Kidney (tissue), 14 donors: ENCODE data around the gene JTB. TPM values are rescaled to one million over a fixed set of nuclear protein-coding genes. Genes with fewer than 3 reads are reported as not detected.

ENCODE experiments used
- DNase-seq, 5 donors: peaks; one replicate each; pipeline ENCODE4 v3.0.0-alpha.2; 2013 to 2020
- FAIRE-seq: peaks from 2 replicates; lab custom pipeline; 2012; peaks lifted over from hg19 to GRCh38; lab: Jason Lieb, UNC
- H3K27ac ChIP-seq, 2 donors: one replicate each; pipeline ENCODE4 v1.7.0; 2013; ENCODE audit warnings: low read depth in 2 of 2, low read length in 2 of 2, inconsistent platforms in 1 of 2
- H3K27me3 ChIP-seq: one replicate; pipeline ENCODE4 v1.7.1; 2013; ENCODE audit warnings: low read length, inconsistent platforms; ENCODE audit not compliant: control insufficient read depth, insufficient read depth
- H3K36me3 ChIP-seq, 3 donors: one replicate each; pipeline versions ENCODE4 v1.7.0 to v1.7.1; 2013; ENCODE audit warnings: low read length in 3 of 3, control low read depth in 1 of 3, inconsistent platforms in 1 of 3; ENCODE audit not compliant: insufficient read depth in 3 of 3, control insufficient read depth in 2 of 3
- H3K4me1 ChIP-seq, 3 donors: one replicate each; pipeline versions ENCODE4 v1.7.0 to v1.7.1; 2013; ENCODE audit warnings: low read length in 3 of 3, inconsistent platforms in 1 of 3, low read depth in 1 of 3; ENCODE audit not compliant: control insufficient read depth in 2 of 3, insufficient read depth in 2 of 3
- H3K4me3 ChIP-seq, 3 donors: one replicate each; pipeline versions ENCODE4 v1.7.0 to v1.8.1; 2013; ENCODE audit warnings: low read length in 3 of 3, control low read depth in 1 of 3, inconsistent platforms in 1 of 3
- H3K9ac ChIP-seq, 3 donors: one replicate each; pipeline versions ENCODE4 v1.7.0 to v1.7.1; 2013; ENCODE audit warnings: low read length in 3 of 3, control low read depth in 1 of 3, inconsistent platforms in 1 of 3
- H3K9me3 ChIP-seq, 3 donors: one replicate each; pipeline versions ENCODE4 v1.7.0 to v1.7.1; 2013; ENCODE audit warnings: low read length in 3 of 3, control low read depth in 1 of 3, inconsistent platforms in 1 of 3; ENCODE audit not compliant: control insufficient read depth in 2 of 3, insufficient read depth in 1 of 3
- intact Hi-C: fragments of 100-400 bp; cut with DNase I; formaldehyde crosslinking; loops from one replicate; pipeline ENCODE4 v1.11.1; 2022
- polyA plus RNA-seq: library from polyadenylated mRNA; stranded (reverse); fragments of 350-450 nt; fragmentation: Illumina TruSeq; extraction: RNeasy Lipid Tissue Mini Kit (QIAGEN cat#74804); gene quantifications from one replicate; pipeline ENCODE4 v1.2.3, GENCODE V29; 2014; ENCODE audit warnings: low read depth, low replicate concordance; ENCODE audit not compliant: insufficient read depth
- total RNA-seq: library from RNA; stranded (reverse); fragmentation: NEBNext Ultra II Directional; extraction: Animal tissue kit (Norgen Biotek cat#: 25700); gene quantifications from one replicate; pipeline ENCODE4 v1.2.1, GENCODE V29; 2021
- TF ChIP-seq, protein P1 (sequence below): IDR thresholded peaks from 3 replicates; pipeline ENCODE4 v1.5.1; 2012; ENCODE audit warnings: mild to moderate bottlenecking, moderate library complexity, borderline replicate concordance; ENCODE audit not compliant: insufficient read depth; ENCODE audit errors: extremely low read depth
- donor health status: control.
- donor health status: control.
- donor health status: control.
- donor health status: control.
- donor health status: control.
- donor health status: DM: yes; HTN: yes; CAD: no.
- donor health status: Normal renal cell carcinoma (clear cell type).

Gene JTB
- total and polyA plus RNA-seq, 2 donors from 2014 or later = 97.0 to 188 TPM

DNA sequence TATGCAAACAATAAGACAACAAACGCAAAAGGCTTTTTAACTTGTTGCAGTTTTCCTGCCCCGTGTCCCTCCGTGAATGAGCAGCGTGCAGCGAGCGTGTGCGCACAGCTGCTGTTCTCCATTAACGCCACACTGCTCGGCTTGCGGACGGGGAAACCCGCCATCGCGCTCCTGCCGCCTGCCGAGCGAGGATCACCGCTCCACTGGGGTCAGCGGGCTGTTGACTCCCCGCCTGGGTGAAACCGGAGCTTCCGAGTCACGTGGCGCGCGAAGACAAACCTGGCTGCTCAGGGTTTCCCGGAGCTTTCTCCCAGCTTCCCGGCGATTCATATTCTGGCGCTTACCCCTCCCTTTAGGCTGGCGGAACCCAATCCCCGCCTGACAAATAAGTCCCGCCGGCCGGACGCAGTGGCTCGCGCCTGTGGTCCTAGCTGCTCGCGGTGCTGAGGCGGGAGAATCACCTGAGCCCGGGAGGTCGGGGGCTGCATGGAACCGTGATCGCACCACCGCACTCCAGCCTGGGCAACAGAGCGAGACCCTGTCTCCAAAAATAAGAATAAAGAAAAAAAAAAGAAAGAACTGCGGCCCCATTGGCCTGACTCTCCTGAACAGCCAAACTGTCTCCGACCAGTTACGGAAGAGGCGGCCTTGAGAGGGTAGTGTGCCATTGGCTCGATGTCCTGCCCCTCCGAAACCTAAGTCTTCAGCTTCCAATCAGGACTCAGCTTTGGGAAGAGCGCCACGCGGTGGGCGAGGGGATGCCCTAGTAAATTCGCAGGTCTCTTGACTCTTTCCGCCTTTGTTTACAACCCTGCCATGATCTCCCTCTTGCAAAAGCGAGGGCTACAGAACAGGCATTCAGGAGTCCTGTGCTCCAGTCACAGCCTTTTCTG is 10.1 kb downstream of the JTB start, which contains the start of gene CREB3L4:
CREB3L4 (plus strand) TSS at position 796 of the 893 bp plus-strand sequence. CDS start 624 bp downstream, outside the sequence.
- DNase-seq (peak; percentile 95 to 99 (median 96)), FAIRE-seq (peak; percentile 3)
- Histone ChIP-seq H3K9me3 (no peaks in the 10 kb centered on the region), H3K27me3 (no peaks in the 10 kb centered on the region), H3K4me1 (peaks cover 0 to 15% (median 11%) of the 10 kb centered on the region in 3 donors), H3K4me3 (peak within 1 kb of the TSS; percentile 72 to 93 (median 85)), H3K36me3 (no peaks in the 10 kb centered on the region), H3K9ac (peak within 1 kb of the TSS; percentile 76 to 87 (median 87)), H3K27ac (peak within 1 kb of the TSS; percentile 91 to 92)
- intact Hi-C loops = no loop called here
- TF ChIP-seq, protein P1, sequence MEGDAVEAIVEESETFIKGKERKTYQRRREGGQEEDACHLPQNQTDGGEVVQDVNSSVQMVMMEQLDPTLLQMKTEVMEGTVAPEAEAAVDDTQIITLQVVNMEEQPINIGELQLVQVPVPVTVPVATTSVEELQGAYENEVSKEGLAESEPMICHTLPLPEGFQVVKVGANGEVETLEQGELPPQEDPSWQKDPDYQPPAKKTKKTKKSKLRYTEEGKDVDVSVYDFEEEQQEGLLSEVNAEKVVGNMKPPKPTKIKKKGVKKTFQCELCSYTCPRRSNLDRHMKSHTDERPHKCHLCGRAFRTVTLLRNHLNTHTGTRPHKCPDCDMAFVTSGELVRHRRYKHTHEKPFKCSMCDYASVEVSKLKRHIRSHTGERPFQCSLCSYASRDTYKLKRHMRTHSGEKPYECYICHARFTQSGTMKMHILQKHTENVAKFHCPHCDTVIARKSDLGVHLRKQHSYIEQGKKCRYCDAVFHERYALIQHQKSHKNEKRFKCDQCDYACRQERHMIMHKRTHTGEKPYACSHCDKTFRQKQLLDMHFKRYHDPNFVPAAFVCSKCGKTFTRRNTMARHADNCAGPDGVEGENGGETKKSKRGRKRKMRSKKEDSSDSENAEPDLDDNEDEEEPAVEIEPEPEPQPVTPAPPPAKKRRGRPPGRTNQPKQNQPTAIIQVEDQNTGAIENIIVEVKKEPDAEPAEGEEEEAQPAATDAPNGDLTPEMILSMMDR = peak; percentile 48

DNA sequence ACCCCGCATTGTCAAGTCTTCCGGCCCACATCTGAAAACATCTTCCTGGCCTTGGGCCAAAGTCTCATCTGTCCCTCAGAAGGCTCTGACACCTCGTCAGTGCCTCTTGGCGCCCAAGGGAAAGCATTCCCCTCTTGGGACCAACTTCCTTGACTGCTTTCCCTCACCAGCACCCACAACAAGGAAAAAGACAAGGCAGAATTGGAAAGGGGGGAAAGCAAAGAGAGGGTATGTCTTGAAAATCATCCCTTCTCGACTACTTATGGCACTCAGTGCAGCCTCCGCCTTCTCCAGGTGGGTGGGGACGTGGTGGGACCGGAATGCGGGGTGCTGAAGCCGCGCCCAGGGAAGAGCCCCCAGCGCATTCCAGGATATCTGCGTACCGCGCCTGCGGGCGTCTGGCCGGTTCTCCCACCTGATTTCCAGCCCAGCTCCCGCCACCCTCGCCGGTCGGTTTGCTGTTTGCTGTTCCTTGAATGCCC is 13.6 kb downstream of the JTB start:
- intact Hi-C loops = no loop called here
- TF ChIP-seq, protein P1 = no peak
- Histone ChIP-seq H3K27me3 (no peaks in the 10 kb centered on the region), H3K36me3 (peaks cover 0 to 13% (median 5%) of the 10 kb centered on the region in 3 donors), H3K27ac (peak overlapping the region; percentile 96 to 99), H3K4me3 (peak overlapping the region; percentile 66 to 83 (median 72)), H3K9me3 (no peaks in the 10 kb centered on the region), H3K4me1 (peaks cover 0 to 28% (median 18%) of the 10 kb centered on the region in 3 donors), H3K9ac (peak overlapping the region; percentile 61 to 97 (median 96))
- DNase-seq (peak; percentile 73 to 86 (median 84)), FAIRE-seq (no peak)

DNA sequence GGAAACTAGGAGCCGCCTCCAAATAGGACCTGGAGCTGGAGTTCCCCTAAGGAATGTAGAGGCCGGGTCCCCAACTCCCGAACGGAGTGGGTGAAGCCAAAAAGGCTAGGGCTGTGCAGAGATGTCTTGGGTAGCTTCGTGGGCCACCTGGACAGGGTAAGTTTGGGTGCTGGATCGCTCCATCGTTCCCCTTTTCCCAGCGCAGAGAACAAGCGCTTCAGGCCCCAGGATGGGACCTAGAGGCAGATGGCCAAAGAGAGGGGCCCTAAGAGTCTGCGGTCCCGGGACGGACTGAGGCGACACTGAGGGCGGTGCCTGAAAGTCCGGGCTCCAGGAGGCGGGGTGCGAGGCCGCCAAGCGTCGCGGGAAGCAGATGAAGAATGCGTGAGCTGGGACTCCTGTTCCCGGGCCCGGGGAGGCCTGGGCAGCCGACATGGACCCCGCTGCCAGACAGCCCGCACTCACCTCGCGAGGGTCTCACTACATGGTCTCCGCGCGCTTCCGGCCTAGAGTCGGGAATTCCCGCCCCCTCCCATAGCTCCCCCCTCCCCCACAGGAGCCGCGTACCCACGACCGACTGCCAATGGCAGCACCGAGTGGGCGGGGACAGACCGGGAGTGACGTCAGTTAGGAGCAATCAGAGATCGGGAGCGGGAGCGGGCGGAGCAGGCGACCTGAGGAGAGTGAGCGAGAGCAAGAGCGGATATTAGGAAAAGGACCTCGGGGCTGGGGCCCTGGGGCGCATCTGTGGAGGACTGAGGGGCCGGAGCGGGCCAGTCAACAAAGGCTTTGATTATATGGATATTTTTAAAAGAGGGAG is 14.2 kb downstream of the JTB start, which contains the start of gene SLC39A1:
SLC39A1 (minus strand) TSS at position 508 of the 820 bp plus-strand sequence. CDS start 822 bp downstream, outside the sequence.
- Histone ChIP-seq H3K27ac (peak within 1 kb of the TSS; percentile 96 to 99), H3K4me3 (peak within 1 kb of the TSS; percentile 66 to 94 (median 72)), H3K9me3 (no peaks in the 10 kb centered on the region), H3K9ac (peak within 1 kb of the TSS; percentile 61 to 99 (median 97)), H3K27me3 (no peaks in the 10 kb centered on the region), H3K4me1 (peaks cover 0 to 25% (median 12%) of the 10 kb centered on the region in 3 donors), H3K36me3 (peaks cover 0 to 13% (median 5%) of the 10 kb centered on the region in 3 donors)
- intact Hi-C loops = no loop called here
- TF ChIP-seq, protein P1 = no peak
- FAIRE-seq (no peak), DNase-seq (peak; percentile 99 to 100 (median 99))
